Neural progenitor cell (in vitro differentiated cells): Measurements from ENCODE around the gene DNMT3A. TPM values are rescaled to one million over a fixed set of nuclear protein-coding genes. Genes with fewer than 3 reads are reported as not detected.

ENCODE experiments used
- DNase-seq: peaks from one replicate; pipeline ENCODE4 v3.0.0-alpha.2; 2016; ENCODE audit warnings: low spot score
- H2AFZ ChIP-seq: fragments of 200-600 bp; sonication (generic); replicated peaks from 2 replicates; pipeline ENCODE4 v1.6.1; 2016; ENCODE audit warnings: antibody characterized with exemption
- H3F3A ChIP-seq: fragments of 200-600 bp; sonication (generic); 2 replicates; pipeline ENCODE4 v1.6.1; 2016; ENCODE audit warnings: antibody characterized with exemption, low read depth
- H3K27ac ChIP-seq: fragments of 200-600 bp; sonication (generic); 2 replicates; pipeline ENCODE4 v1.5.1; 2016; ENCODE audit warnings: mild to moderate bottlenecking
- H3K27me3 ChIP-seq: fragments of 200-600 bp; sonication (generic); 2 replicates; pipeline ENCODE4 v1.6.1; 2016; ENCODE audit warnings: mild to moderate bottlenecking, moderate library complexity
- H3K36me3 ChIP-seq: fragments of 200-600 bp; sonication (generic); 2 replicates; pipeline ENCODE4 v1.5.1; 2016
- H3K4me1 ChIP-seq: fragments of 200-600 bp; sonication (generic); 2 replicates; pipeline ENCODE4 v1.6.1; 2016; ENCODE audit warnings: mixed run types
- H3K4me2 ChIP-seq: fragments of 200-600 bp; sonication (generic); 2 replicates; pipeline ENCODE4 v1.6.1; 2016
- H3K4me3 ChIP-seq: fragments of 200-600 bp; sonication (generic); 2 replicates; pipeline ENCODE4 v1.5.1; 2016
- H3K79me2 ChIP-seq: fragments of 200-600 bp; sonication (generic); 2 replicates; pipeline ENCODE4 v1.6.1; 2016; ENCODE audit warnings: low read depth
- H3K9ac ChIP-seq: fragments of 200-600 bp; sonication (generic); 2 replicates; pipeline ENCODE4 v1.6.1; 2016
- H3K9me3 ChIP-seq: fragments of 200-600 bp; sonication (generic); 2 replicates; pipeline ENCODE4 v1.5.1; 2016; ENCODE audit warnings: low read depth
- H4K20me1 ChIP-seq: fragments of 200-600 bp; sonication (generic); 2 replicates; pipeline ENCODE4 v1.6.1; 2016; ENCODE audit warnings: low read depth
- H3K27ac Mint-ChIP-seq: 3 replicates; pipeline ENCODE4 v1.8.0; 2021; ENCODE audit warnings: mixed read lengths
- H3K27me3 Mint-ChIP-seq: 2 replicates; pipeline ENCODE4 v1.8.0; 2022; ENCODE audit warnings: low read depth, mild to moderate bottlenecking, inconsistent platforms, moderate library complexity, mixed read lengths; ENCODE audit not compliant: insufficient read depth
- H3K36me3 Mint-ChIP-seq: 3 replicates; pipeline ENCODE4 v1.8.0; 2021; ENCODE audit warnings: mixed read lengths
- H3K4me1 Mint-ChIP-seq: 3 replicates; pipeline ENCODE4 v1.8.0; 2021; ENCODE audit warnings: mixed read lengths
- H3K4me3 Mint-ChIP-seq: 3 replicates; pipeline ENCODE4 v1.8.0; 2021; ENCODE audit warnings: mild to moderate bottlenecking, moderate library complexity, mixed read lengths
- H3K9me3 Mint-ChIP-seq: 3 replicates; pipeline ENCODE4 v1.8.0; 2020; ENCODE audit warnings: mixed read lengths
- EZH2 ChIP-seq: fragments of 200-600 bp; sonication (generic); IDR thresholded peaks from 2 replicates; pipeline ENCODE4 v1.6.1; 2017; ENCODE audit warnings: antibody characterized with exemption, mild to moderate bottlenecking, moderate library complexity
- EZH2phosphoT487 ChIP-seq: fragments of 200-600 bp; sonication (generic); IDR thresholded peaks from 2 replicates; pipeline ENCODE4 v1.6.1; 2017; ENCODE audit warnings: antibody characterized with exemption
- total RNA-seq: library from RNA; depleted of rRNA; stranded (reverse); fragments of >200 nt; gene quantifications from 2 replicates; pipeline ENCODE4 v1.2.3, GENCODE V29; 2015; ENCODE audit warnings: low replicate concordance
- TF ChIP-seq, protein P1 (sequence below): fragments of 200-600 bp; sonication (generic); IDR thresholded peaks from 2 replicates; pipeline ENCODE4 v1.5.1; 2017; ENCODE audit warnings: antibody characterized with exemption, mild to moderate bottlenecking

The DNMT3A gene
- total RNA-seq, 1 donor from 2014 or later, result 46.5 TPM

DNA sequence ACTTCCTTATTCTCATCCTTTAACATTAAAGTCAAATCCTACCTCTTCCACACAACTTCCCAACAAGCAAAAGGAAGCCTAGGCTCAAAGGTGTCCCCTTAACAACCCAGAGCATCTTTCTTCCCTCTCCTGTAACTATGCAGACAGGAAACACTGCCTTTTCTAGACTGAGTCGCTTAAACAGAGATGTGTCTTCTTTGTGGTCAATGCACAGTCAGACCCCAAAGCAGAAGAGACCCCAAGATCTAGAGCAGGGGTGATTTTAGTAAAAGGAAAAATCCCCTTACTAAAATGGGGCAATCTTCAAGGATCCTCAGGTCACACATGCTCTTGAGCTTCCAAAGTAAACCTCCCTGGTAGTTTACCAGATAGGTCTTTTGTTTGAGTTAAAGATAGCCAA is 86.8 kb downstream of the DNMT3A start:
- no peaks in the 10 kb centered on the region for H3K27me3 ChIP-seq
- no peak overlapping the region for H3K9ac ChIP-seq
- H3K27ac ChIP-seq, result no peak overlapping the region
- no peak overlapping the region for H3K27ac Mint-ChIP-seq
- H3F3A ChIP-seq, result peaks cover 54% of the 10 kb centered on the region
- no peaks in the 10 kb centered on the region for H3K9me3 Mint-ChIP-seq
- no peak overlapping the region for H3K4me2 ChIP-seq
- H3K79me2 ChIP-seq, result peaks cover 19% of the 10 kb centered on the region
- H3K9me3 ChIP-seq, result no peaks in the 10 kb centered on the region
- H3K4me3 Mint-ChIP-seq, result no peak overlapping the region
- H4K20me1 ChIP-seq, result peaks cover 9% of the 10 kb centered on the region
- H3K36me3 ChIP-seq, result no peaks in the 10 kb centered on the region
- TF ChIP-seq, protein P1, sequence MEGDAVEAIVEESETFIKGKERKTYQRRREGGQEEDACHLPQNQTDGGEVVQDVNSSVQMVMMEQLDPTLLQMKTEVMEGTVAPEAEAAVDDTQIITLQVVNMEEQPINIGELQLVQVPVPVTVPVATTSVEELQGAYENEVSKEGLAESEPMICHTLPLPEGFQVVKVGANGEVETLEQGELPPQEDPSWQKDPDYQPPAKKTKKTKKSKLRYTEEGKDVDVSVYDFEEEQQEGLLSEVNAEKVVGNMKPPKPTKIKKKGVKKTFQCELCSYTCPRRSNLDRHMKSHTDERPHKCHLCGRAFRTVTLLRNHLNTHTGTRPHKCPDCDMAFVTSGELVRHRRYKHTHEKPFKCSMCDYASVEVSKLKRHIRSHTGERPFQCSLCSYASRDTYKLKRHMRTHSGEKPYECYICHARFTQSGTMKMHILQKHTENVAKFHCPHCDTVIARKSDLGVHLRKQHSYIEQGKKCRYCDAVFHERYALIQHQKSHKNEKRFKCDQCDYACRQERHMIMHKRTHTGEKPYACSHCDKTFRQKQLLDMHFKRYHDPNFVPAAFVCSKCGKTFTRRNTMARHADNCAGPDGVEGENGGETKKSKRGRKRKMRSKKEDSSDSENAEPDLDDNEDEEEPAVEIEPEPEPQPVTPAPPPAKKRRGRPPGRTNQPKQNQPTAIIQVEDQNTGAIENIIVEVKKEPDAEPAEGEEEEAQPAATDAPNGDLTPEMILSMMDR, result no peak
- peaks cover 72% of the 10 kb centered on the region for H3K4me1 Mint-ChIP-seq
- peaks cover 12% of the 10 kb centered on the region for H3K27me3 Mint-ChIP-seq
- H3K4me1 ChIP-seq, result peaks cover 52% of the 10 kb centered on the region
- H3K36me3 Mint-ChIP-seq, result peaks cover 16% of the 10 kb centered on the region
- no peak for DNase-seq
- H2AFZ ChIP-seq, result no peak overlapping the region
- H3K4me3 ChIP-seq, result no peak overlapping the region

DNA sequence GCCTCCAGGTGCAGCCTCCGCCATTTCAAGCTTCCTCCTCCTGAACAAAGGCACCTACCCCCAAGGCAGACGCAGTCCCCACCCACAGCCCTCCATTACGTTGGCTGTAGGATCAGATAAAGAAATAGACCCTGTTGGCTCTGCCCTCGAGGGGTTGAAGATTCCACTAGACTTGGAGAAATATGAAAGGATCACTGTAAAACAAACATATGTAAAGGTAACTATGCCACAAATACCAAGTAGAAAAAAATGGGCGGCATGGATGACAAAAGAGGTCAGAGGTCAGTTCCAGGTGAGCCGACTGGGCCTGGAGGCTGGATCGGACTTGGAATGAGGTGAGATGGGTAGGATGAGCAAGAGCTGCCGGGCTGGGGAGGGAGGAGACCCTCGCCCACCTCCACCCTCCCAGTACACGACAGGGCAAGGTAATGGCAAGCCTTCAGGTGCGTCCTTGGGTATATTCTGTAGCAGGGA is 88.5 kb downstream of the DNMT3A start:
- Histone ChIP-seq H4K20me1 (peaks cover 26% of the 10 kb centered on the region), H3K4me2 (peak overlapping the region; percentile 78), H3K27ac (peak overlapping the region; percentile 73), H3K79me2 (peaks cover 37% of the 10 kb centered on the region), H3F3A (peaks cover 36% of the 10 kb centered on the region), H3K4me1 (peaks cover 45% of the 10 kb centered on the region), H3K27me3 (no peaks in the 10 kb centered on the region), H2AFZ (no peak overlapping the region), H3K9ac (no peak overlapping the region), H3K36me3 (no peaks in the 10 kb centered on the region), H3K9me3 (no peaks in the 10 kb centered on the region), H3K4me3 (peak overlapping the region; percentile 62)
- TF ChIP-seq EZH2phosphoT487, result no peak
- TF ChIP-seq EZH2, result no peak
- TF ChIP-seq, protein P1, result no peak
- Mint-ChIP-seq H3K9me3 (no peaks in the 10 kb centered on the region), H3K27ac (peak overlapping the region; percentile 3), H3K4me3 (peak overlapping the region; percentile 85), H3K4me1 (peaks cover 65% of the 10 kb centered on the region), H3K27me3 (peaks cover 12% of the 10 kb centered on the region), H3K36me3 (peaks cover 25% of the 10 kb centered on the region)
- no peak for DNase-seq

DNA sequence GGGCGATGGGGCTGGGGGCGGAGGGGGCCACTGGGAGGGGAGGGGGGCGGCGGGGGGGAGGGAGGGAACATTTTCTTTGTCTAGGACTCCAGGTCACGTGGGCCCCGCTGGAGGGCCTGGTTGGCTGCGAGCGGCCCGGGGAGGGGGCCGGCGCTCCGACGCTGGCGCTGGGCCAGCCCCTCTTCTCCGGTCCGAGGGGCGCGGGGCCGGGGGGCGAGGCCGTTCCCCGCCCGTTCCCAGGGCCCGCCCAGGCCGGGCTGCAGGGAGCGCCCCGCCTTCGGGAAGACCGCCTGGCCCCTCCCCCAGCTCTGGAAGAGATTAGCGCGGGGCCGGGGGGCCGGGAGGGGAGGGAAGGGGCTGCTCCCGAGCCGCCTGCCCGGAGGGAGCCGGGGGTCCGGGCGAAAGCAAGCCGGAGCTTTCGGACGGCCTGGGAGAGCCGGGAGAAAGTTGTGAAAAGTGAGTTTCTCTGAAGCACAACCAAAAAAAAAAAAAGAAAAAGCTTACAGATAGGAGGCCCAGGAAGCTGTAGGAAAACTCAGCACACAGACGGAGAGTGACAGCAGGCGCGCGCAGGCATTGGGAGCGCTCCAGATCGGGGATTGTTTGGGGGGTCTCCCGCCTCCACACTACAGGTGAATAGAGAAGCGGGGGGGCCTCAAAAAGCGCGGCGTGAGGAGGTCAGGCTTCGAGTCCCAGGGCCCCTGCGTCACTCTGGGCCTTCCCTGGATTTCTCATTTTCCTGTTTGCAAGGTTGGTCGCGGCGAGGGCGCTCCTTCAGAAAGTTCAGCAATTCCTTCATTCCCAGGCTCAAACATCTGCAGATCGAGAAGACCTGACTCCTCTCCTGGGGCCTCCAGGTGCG is 89.2 kb downstream of the DNMT3A start:
- no peaks in the 10 kb centered on the region for H3K27me3 ChIP-seq
- peak overlapping the region; percentile 78 for H3K4me2 ChIP-seq
- H3K36me3 ChIP-seq, result no peaks in the 10 kb centered on the region
- Mint-ChIP-seq H3K36me3 (peaks cover 29% of the 10 kb centered on the region), H3K4me3 (peak overlapping the region; percentile 85), H3K27ac (peak overlapping the region; percentile 3), H3K9me3 (no peaks in the 10 kb centered on the region), H3K27me3 (peaks cover 12% of the 10 kb centered on the region), H3K4me1 (peaks cover 60% of the 10 kb centered on the region)
- H3K27ac ChIP-seq, result peak overlapping the region; percentile 78
- H3K79me2 ChIP-seq, result peaks cover 43% of the 10 kb centered on the region
- H4K20me1 ChIP-seq, result peaks cover 33% of the 10 kb centered on the region
- TF ChIP-seq EZH2, result no peak
- TF ChIP-seq, protein P1, result no peak
- no peak for TF ChIP-seq EZH2phosphoT487
- no peak overlapping the region for H2AFZ ChIP-seq
- peaks cover 30% of the 10 kb centered on the region for H3F3A ChIP-seq
- H3K4me3 ChIP-seq, result peak overlapping the region; percentile 62
- no peaks in the 10 kb centered on the region for H3K9me3 ChIP-seq
- H3K9ac ChIP-seq, result peak overlapping the region; percentile 24
- DNase-seq, result peak; percentile 98
- peaks cover 38% of the 10 kb centered on the region for H3K4me1 ChIP-seq
